Transverse colon (tissue), 4 donors: ENCODE measurements around the gene DDX4. TPM values are rescaled to one million over a fixed set of nuclear protein-coding genes. Genes with fewer than 3 reads are reported as not detected.

Experiments used
- DNase-seq: peaks from one replicate; pipeline ENCODE4 v3.0.0-alpha.2; 2019
- H3K27ac ChIP-seq, 4 donors: fragments of 200-600 bp; sonication (generic); 2 replicates each; pipeline ENCODE4 v1.5.1; 2016 to 2018; ENCODE audit warnings: inconsistent platforms in 4 of 4
- H3K27me3 ChIP-seq: fragments of 200-600 bp; sonication (generic); 2 replicates; pipeline ENCODE4 v1.5.1; 2017; ENCODE audit warnings: inconsistent platforms
- H3K36me3 ChIP-seq, 4 donors: fragments of 200-600 bp; sonication (generic); 2 replicates each; pipeline ENCODE4 v1.5.1; 2017 to 2019; ENCODE audit warnings: inconsistent platforms in 4 of 4
- H3K4me1 ChIP-seq, 4 donors: fragments of 200-600 bp; sonication (generic); 2 replicates each; pipeline ENCODE4 v1.5.1; 2017 to 2020; ENCODE audit warnings: inconsistent platforms in 4 of 4
- H3K4me3 ChIP-seq, 4 donors: fragments of 200-600 bp; sonication (generic); 1 replicate in 1 of 4; 2 replicates in 3 of 4; pipeline versions ENCODE4 v1.5.1 to v1.6.1; 2017 to 2019; ENCODE audit warnings: inconsistent platforms in 4 of 4
- H3K9me3 ChIP-seq, 2 donors: fragments of 200-600 bp; sonication (generic); 2 replicates each; pipeline ENCODE4 v1.5.1; 2017 to 2019; ENCODE audit warnings: inconsistent platforms in 2 of 2
- EP300 ChIP-seq: sonication (generic); formaldehyde crosslinking; IDR thresholded peaks from one replicate; pipeline ENCODE4 v1.6.1; 2017; ENCODE audit warnings: antibody characterized with exemption, low read depth
- POLR2A ChIP-seq: fragments of 450-650 bp; IDR thresholded peaks from one replicate; pipeline ENCODE4 v1.6.1; 2016; ENCODE audit warnings: antibody characterized with exemption, mild to moderate bottlenecking, moderate library complexity
- POLR2AphosphoS5 ChIP-seq, 3 donors: sonication (generic); formaldehyde crosslinking; IDR thresholded peaks; one replicate each; pipeline ENCODE4 v1.6.1; 2016; ENCODE audit warnings: antibody characterized with exemption in 3 of 3
- WGBS, 2 donors: methylation state at CpG; one replicate each; pipeline ENCODE4 v1.1.5; 2018; ENCODE audit warnings: low coverage in 1 of 2; 5-methylcytosine and 5-hydroxymethylcytosine counted together
- in situ Hi-C, 4 donors: fragments of 200-750 bp; cut with MboI; loops; one replicate each; pipeline versions ENCODE4 v1.15.0 to v1.15.1; 2017; ENCODE audit warnings: low sequenced_read_pairs in 3 of 4, low pct_ligation_motif_present in 1 of 4, low pct_unique_long_range_greater_than_20kb in 1 of 4
- intact Hi-C: fragments of 100-400 bp; cut with DNase I; formaldehyde crosslinking; loops from one replicate; pipeline ENCODE4 v1.15.1; 2023; ENCODE audit warnings: low total_unique reads
- total RNA-seq, 4 donors: library from RNA; depleted of rRNA; stranded (reverse); fragments of >200 nt; gene quantifications; one replicate each; pipeline ENCODE4 v1.1.0, GENCODE V29; 2016
- TF ChIP-seq, protein P1 (sequence below), 5 experiments: fragments of 200-600 bp in 3 of 5; fragments of 450-650 bp in 2 of 5; sonication (generic) in 3 of 5; IDR thresholded peaks; 1 replicate in 2 of 5; 2 replicates in 3 of 5; pipeline ENCODE4 v1.5.1; 2016 to 2017; ENCODE audit warnings: antibody characterized with exemption in 5 of 5, inconsistent platforms in 3 of 5, mild to moderate bottlenecking in 2 of 5, moderate library complexity in 1 of 5

DDX4 gene
- not detected for total RNA-seq

- H3K4me3 ChIP-seq, result no peak within 1 kb of the TSS
- in situ Hi-C loops, result no loop called here
- 80 to 91% methylated on average over 1 to 31 of the region's 31 CpGs for WGBS, 2 donors
- intact Hi-C loops, result no loop called here
- H3K27me3 ChIP-seq, result no peaks in the 10 kb centered on the region
- no peaks in the 10 kb centered on the region for H3K36me3 ChIP-seq
- TF ChIP-seq POLR2AphosphoS5 (IDR thresholded peaks at IDR 0.05) (no peak), EP300 (no peak), POLR2A (no peak)
- TF ChIP-seq, protein P1, sequence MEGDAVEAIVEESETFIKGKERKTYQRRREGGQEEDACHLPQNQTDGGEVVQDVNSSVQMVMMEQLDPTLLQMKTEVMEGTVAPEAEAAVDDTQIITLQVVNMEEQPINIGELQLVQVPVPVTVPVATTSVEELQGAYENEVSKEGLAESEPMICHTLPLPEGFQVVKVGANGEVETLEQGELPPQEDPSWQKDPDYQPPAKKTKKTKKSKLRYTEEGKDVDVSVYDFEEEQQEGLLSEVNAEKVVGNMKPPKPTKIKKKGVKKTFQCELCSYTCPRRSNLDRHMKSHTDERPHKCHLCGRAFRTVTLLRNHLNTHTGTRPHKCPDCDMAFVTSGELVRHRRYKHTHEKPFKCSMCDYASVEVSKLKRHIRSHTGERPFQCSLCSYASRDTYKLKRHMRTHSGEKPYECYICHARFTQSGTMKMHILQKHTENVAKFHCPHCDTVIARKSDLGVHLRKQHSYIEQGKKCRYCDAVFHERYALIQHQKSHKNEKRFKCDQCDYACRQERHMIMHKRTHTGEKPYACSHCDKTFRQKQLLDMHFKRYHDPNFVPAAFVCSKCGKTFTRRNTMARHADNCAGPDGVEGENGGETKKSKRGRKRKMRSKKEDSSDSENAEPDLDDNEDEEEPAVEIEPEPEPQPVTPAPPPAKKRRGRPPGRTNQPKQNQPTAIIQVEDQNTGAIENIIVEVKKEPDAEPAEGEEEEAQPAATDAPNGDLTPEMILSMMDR (IDR thresholded peaks at IDR 0.05), result no peak
- H3K4me1 ChIP-seq, result no peaks in the 10 kb centered on the region
- H3K9me3 ChIP-seq, result no peaks in the 10 kb centered on the region
- no peak within 1 kb of the TSS for H3K27ac ChIP-seq
- DNase-seq, result no peak
Observed at GRCh38 chr5:55737793-55738192, at the start of gene DDX4. Gene DDX4, plus strand, starts transcription at chr5:55738061. Its CDS starts 903 bp downstream, at chr5:55738964.

DNA sequence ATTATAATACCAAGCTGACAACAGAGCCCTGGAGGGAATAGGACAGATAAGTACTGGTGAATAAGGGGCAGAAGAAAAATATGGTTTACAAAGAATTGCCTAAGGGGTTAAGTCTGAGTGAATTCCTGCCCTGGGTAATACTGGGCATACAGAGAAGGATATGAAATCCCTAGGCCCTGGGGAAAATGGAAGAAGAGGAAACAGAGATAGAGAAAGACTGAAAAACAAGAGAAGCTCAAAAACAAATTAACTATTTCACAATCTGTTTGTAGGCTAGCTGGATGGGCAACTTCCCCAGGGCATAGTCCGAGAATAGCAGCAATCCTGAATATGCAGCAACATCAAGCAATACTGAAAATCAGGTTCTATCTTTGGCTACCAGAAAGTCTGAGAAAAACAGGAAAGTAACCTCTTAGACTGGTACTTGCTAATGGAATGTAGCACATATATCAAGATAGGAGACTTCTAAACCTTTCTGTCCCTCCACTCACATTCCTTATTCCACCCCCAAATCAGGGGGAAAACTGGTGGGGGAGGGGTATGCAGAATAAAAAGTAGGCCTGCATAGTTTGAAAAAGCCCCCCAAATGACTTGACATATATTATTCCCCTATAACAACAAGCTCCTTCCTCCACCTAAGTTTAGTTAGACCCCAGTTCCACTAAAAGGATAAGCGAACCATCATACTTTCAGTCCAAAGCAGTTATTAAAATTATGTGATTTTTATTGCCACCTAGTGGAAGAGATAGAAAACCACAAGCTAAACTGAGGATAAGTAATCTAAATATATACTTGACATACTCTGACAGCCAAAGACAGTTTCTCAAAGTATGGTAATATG, 46.4 kb upstream of the DDX4 start:
- H3K36me3 ChIP-seq, result no peaks in the 10 kb centered on the region
- intact Hi-C loops (loop anchor here (5.0 to 10.0 kb wide), 3 partner anchors 284 to 517 kb away; partner anchors contain the start of gene CDC20B), in situ Hi-C loops (loop anchor here (5.0 to 25.0 kb wide), 3 partner anchors 279 to 354 kb away; no protein-coding TSS in a partner anchor)
- H3K9me3 ChIP-seq, result no peaks in the 10 kb centered on the region
- TF ChIP-seq POLR2AphosphoS5 (IDR thresholded peaks at IDR 0.05) (no peak), POLR2A (no peak), EP300 (no peak)
- TF ChIP-seq, protein P1 (IDR thresholded peaks at IDR 0.05), result peak; percentile 67 to 85 (median 71)
- H3K4me1 ChIP-seq, result peaks cover 9 to 34% (median 19%) of the 10 kb centered on the region in 4 donors
- H3K27ac ChIP-seq, result peak overlapping the region; percentile 7 to 56 (median 28)
- H3K4me3 ChIP-seq, result no peak overlapping the region
- no peak for DNase-seq
- no peaks in the 10 kb centered on the region for H3K27me3 ChIP-seq
- WGBS, 2 donors, result 37 to 48% methylated on average over 2 of the region's 2 CpGs

GRCh38 chr5:55692106-55692417, 45.8 kb upstream of the DDX4 start:
- Histone ChIP-seq H3K9me3 (no peaks in the 10 kb centered on the region), H3K36me3 (no peaks in the 10 kb centered on the region), H3K4me3 (no peak overlapping the region), H3K27ac (no peak overlapping the region), H3K27me3 (no peaks in the 10 kb centered on the region), H3K4me1 (peaks cover 9 to 34% (median 19%) of the 10 kb centered on the region in 4 donors)
- in situ Hi-C loops (loop anchor here (5.0 to 25.0 kb wide), 3 partner anchors 280 to 355 kb away; no protein-coding TSS in a partner anchor), intact Hi-C loops (loop anchor here (5.0 to 10.0 kb wide), 3 partner anchors 285 to 517 kb away; partner anchors contain the start of gene CDC20B)
- no peak for DNase-seq
- 74 to 84% methylated on average over 2 of the region's 2 CpGs for WGBS, 2 donors
- TF ChIP-seq, protein P1 (IDR thresholded peaks at IDR 0.05), result no peak
- TF ChIP-seq POLR2AphosphoS5 (IDR thresholded peaks at IDR 0.05) (no peak), POLR2A (no peak), EP300 (no peak)

DNA sequence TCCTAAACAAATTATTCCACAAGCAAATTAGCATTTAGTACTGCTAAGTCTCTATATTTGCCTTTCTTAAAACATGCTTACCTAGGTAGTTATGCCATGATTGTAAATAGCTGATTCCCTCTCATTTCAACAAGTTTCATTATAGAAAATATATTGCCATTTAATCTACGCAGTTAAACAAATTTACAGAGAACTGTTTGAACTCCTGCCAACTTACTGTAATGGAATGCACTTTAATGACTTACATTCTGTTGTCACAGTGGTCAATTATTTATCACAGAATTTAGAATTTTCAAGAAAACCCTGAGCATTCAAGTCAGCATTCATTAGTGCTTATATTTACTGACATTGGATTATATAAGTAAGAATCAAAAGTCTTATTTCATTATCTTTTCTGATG, 45.4 kb upstream of the DDX4 start:
- WGBS, 2 donors, result 38 to 51% methylated on average over 1 of the region's 1 CpG
- TF ChIP-seq POLR2A (no peak), POLR2AphosphoS5 (IDR thresholded peaks at IDR 0.05) (no peak), EP300 (no peak)
- TF ChIP-seq, protein P1 (IDR thresholded peaks at IDR 0.05), result no peak
- intact Hi-C loops, result loop anchor here (5.0 to 10.0 kb wide), 3 partner anchors 285 to 518 kb away; partner anchors contain the start of gene CDC20B
- no peak overlapping the region for H3K4me3 ChIP-seq
- DNase-seq, result no peak
- no peaks in the 10 kb centered on the region for H3K9me3 ChIP-seq
- peaks cover 9 to 34% (median 19%) of the 10 kb centered on the region in 4 donors for H3K4me1 ChIP-seq
- no peaks in the 10 kb centered on the region for H3K36me3 ChIP-seq
- H3K27me3 ChIP-seq, result no peaks in the 10 kb centered on the region
- in situ Hi-C loops, result loop anchor here (5.0 to 25.0 kb wide), 3 partner anchors 280 to 355 kb away; no protein-coding TSS in a partner anchor
- H3K27ac ChIP-seq, result no peak overlapping the region
